AG04450 (cell line): ENCODE data around the gene GP9. TPM values are rescaled to one million over a fixed set of nuclear protein-coding genes. Genes with fewer than 3 reads are reported as not detected.
A peak's percentile ranks its signal among the peaks of the same experiment; 100 is the strongest.
"Not testable (repeated sequence)": the region's sequence is repeated elsewhere in the genome, so short reads cannot be mapped to it uniquely, and the experiment has no call there.

Source experiments
- CTCF ChIA-PET: fragments of 300-600, 350-600 bp; formaldehyde crosslinking; extraction: SDS; loops from one replicate; lab custom pipeline; 2022; ENCODE audit warnings: antibody characterized with exemption, inconsistent platforms; lab: Charles Lee
- POLR2A ChIA-PET: fragments of 350-600 bp; formaldehyde crosslinking; extraction: SDS; loops from one replicate; lab custom pipeline; 2021; ENCODE audit warnings: antibody characterized with exemption, inconsistent platforms; lab: Yijun Ruan, JAX
- DNase-seq: peaks from one replicate; pipeline ENCODE4 v3.0.0-alpha.2; 2011; ENCODE audit warnings: low read depth, low spot score
- H3K27ac ChIP-seq: one replicate; pipeline ENCODE4 v1.5.1; 2012; ENCODE audit warnings: low read depth, low read length, control low read depth
- H3K27me3 ChIP-seq: one replicate; pipeline ENCODE4 v1.6.0; 2012; ENCODE audit warnings: low read length; ENCODE audit not compliant: control insufficient read depth, insufficient read depth
- H3K4me3 ChIP-seq: 2 replicates; pipeline ENCODE4 v1.5.1; 2011; ENCODE audit warnings: mild to moderate bottlenecking, low read depth, low read length, control low read depth
- H3K9me3 ChIP-seq: 2 replicates; pipeline ENCODE4 v1.5.1; 2012; ENCODE audit warnings: low read length; ENCODE audit not compliant: control insufficient read depth, insufficient read depth
- polyA plus RNA-seq: library from polyadenylated mRNA; depleted of rRNA; stranded (reverse); fragments of >200 nt; gene quantifications from 2 replicates; pipeline ENCODE4 v1.2.3, GENCODE V29; 2011
- TF ChIP-seq, protein P1 (sequence below): IDR thresholded peaks from 2 replicates; pipeline ENCODE4 v1.5.1; 2011; ENCODE audit warnings: low read depth, low read length, control low read depth, inconsistent platforms

Gene GP9
- polyA plus RNA-seq, 1 experiment = not detected

DNA sequence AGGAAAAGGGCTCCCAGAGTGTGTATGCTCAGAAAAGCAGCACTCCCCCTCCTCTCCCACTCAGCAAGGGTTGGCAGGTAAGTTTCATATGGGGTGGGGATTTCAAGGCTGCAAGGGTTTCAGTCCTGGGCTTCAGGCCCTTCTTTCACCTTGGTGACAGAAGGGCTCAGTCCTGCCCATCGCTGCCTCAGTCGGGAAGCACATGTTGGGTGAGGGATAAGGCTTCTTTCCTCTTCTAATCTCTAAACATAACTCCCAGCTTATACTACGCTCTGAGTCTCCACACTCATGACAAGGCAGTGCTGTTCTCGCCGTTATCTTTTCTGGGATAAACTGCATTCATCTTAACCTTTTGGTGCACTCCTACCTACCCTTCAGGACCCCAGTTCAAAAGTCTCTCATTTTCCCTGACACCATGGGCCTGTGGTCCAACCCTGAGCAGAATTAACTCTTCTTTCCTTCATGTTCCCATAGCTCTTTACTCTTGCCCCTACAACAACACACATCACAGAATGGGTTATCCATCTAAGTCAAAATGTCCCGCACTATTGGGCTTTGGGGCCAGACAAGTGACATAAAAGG lies 44.0 kb downstream of the GP9 start:
- DNase-seq = no peak
- H3K9me3 ChIP-seq = no peaks in the 10 kb centered on the region
- H3K27ac ChIP-seq = no peak overlapping the region
- ChIA-PET POLR2A (no interaction called here), CTCF (interaction anchor here (1.3 kb wide), 1 partner anchor 134 kb away, joined by 4 read pairs; no protein-coding TSS in a partner anchor)
- H3K27me3 ChIP-seq = no peaks in the 10 kb centered on the region
- TF ChIP-seq, protein P1, sequence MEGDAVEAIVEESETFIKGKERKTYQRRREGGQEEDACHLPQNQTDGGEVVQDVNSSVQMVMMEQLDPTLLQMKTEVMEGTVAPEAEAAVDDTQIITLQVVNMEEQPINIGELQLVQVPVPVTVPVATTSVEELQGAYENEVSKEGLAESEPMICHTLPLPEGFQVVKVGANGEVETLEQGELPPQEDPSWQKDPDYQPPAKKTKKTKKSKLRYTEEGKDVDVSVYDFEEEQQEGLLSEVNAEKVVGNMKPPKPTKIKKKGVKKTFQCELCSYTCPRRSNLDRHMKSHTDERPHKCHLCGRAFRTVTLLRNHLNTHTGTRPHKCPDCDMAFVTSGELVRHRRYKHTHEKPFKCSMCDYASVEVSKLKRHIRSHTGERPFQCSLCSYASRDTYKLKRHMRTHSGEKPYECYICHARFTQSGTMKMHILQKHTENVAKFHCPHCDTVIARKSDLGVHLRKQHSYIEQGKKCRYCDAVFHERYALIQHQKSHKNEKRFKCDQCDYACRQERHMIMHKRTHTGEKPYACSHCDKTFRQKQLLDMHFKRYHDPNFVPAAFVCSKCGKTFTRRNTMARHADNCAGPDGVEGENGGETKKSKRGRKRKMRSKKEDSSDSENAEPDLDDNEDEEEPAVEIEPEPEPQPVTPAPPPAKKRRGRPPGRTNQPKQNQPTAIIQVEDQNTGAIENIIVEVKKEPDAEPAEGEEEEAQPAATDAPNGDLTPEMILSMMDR = no peak
- H3K4me3 ChIP-seq = no peak overlapping the region

DNA sequence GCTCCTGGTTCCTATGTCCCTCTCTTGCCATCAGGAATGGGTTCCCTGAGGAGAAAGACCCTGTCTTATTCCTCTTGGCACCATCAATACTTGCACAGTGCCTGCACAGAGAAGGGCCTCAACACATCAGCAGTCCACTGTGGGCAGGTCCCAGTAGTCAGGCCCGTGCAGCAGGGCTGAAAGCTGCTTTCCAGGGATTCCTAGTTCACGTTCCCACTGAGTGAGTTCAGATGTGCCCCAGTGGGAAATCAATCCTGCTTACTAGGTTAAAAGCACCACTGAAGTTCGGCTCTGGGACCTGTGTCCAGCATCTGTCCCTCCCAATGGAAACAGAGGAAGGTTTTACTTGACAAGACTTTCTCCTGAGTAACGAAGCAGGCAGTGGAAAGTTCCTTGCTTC lies 45.3 kb downstream of the GP9 start:
- H3K9me3 ChIP-seq = no peaks in the 10 kb centered on the region
- TF ChIP-seq, protein P1 = no peak
- DNase-seq = no peak
- no peaks in the 10 kb centered on the region for H3K27me3 ChIP-seq
- H3K4me3 ChIP-seq = no peak overlapping the region
- ChIA-PET CTCF (interaction anchor here (0.8 to 1.2 kb wide), 2 partner anchors 54 to 136 kb away, joined by 3 to 7 read pairs; no protein-coding TSS in a partner anchor), POLR2A (no interaction called here)
- H3K27ac ChIP-seq = no peak overlapping the region

DNA sequence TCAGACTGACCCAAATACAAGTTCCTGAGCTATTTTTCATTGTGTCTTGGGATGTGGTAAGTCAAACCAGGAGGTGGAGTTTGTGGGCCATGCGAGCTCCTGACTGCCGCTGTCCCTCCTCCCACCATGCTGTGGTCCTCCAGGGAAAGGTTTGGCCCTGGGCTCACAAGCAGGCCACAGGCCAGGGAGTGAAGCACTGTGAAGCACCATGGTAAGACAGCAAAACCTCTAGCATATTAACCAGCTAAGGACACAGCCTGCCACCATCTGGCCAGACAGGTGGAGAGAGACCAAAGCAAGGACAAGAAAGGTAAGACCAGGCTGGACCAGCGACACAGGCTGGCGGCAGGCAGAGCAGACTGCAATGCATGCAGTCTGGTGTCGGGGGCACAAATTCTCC lies 45.7 kb downstream of the GP9 start:
- no peak overlapping the region for H3K27ac ChIP-seq
- no peaks in the 10 kb centered on the region for H3K27me3 ChIP-seq
- H3K9me3 ChIP-seq = no peaks in the 10 kb centered on the region
- ChIA-PET CTCF (interaction anchor here (0.8 to 1.2 kb wide), 2 partner anchors 55 to 136 kb away, joined by 3 to 7 read pairs; no protein-coding TSS in a partner anchor), POLR2A (no interaction called here)
- TF ChIP-seq, protein P1 = no peak
- DNase-seq = no peak
- H3K4me3 ChIP-seq = no peak overlapping the region

GRCh38 chr3:129106866-129107565 lies 46.4 kb downstream of the GP9 start:
- CTCF ChIA-PET = interaction anchor here (0.6 to 1.2 kb wide), 2 partner anchors 55 to 124 kb away, joined by 3 to 4 read pairs; no protein-coding TSS in a partner anchor
- no peaks in the 10 kb centered on the region for H3K9me3 ChIP-seq
- no peak for DNase-seq
- no peaks in the 10 kb centered on the region for H3K27me3 ChIP-seq
- H3K27ac ChIP-seq = peak overlapping the region; percentile 21
- TF ChIP-seq, protein P1 = no peak
- POLR2A ChIA-PET = no interaction called here
- no peak overlapping the region for H3K4me3 ChIP-seq

DNA sequence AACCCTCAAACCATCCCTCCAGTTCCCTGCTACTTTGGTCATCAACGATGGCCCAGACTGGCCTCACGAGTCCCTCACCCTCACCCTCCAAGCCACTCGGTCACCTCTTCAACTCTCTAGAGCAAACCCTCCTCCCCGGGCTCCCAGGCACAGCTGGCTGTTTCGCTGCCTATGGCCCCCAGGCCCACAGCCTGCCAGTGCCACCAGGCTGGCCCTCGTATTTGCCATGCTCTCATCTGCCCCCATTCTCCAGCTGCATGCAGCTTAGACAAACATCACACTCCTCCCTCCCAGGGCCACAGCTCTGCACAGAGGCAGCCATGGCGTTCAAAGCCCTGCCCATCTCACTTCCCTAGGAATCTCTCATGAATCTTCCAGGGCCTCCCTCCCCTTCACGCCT lies 47.2 kb downstream of the GP9 start:
- ChIA-PET CTCF (interaction anchor here (0.6 to 1.0 kb wide), 2 partner anchors 123 to 138 kb away, joined by 3 to 4 read pairs; no protein-coding TSS in a partner anchor), POLR2A (no interaction called here)
- Histone ChIP-seq H3K4me3 (no peak overlapping the region), H3K27ac (no peak overlapping the region), H3K27me3 (no peaks in the 10 kb centered on the region), H3K9me3 (no peaks in the 10 kb centered on the region)
- DNase-seq = no peak
- TF ChIP-seq, protein P1 = no peak

DNA sequence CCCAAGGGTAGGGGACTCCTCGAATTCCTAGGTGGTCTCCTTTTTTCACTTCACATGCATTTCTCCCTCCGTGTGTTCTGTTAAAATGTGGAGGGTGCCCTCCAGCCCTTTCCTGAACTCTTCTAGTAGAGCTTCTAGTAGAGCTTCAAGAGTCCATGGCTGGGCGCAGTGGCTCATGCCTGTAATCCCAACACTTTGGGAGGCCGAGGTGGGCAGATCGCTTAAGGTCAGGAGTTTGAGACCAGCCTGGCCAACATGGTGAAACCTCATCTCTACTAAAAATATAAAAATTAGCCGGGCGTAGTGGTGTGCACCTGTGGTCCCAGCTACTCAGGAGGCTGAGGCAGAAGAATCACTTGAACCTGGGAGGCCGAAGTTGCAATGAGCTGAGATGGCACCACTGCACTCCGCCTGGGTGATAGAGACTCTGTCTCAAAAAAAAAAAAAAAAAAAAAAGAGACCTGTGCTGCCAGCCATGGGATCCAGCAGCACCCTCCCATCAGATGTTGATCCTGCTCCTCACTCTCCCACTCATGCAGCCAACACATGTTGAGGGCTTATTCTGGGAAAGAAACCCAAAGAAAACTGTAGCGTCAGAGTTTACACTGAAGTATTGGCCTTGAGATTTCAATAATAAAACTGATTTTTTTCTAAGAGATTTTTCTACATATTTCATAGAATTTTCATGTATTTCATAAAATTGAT lies 50.6 kb downstream of the GP9 start:
- H3K4me3 ChIP-seq, H3K27me3 ChIP-seq, DNase-seq, H3K27ac ChIP-seq, H3K9me3 ChIP-seq, CTCF ChIA-PET: not testable (repeated sequence)
- POLR2A ChIA-PET = interaction anchor here (0.7 kb wide), 1 partner anchor 38 kb away, joined by 4 read pairs; no protein-coding TSS in a partner anchor
